Hepatocyte (in vitro differentiated cells): Measurements from ENCODE around the gene RNASE7.

ENCODE experiments used
- EZH2 ChIP-seq: fragments of 200-600 bp; sonication (generic); IDR thresholded peaks from 2 replicates; pipeline ENCODE4 v1.6.1; 2016; ENCODE audit warnings: antibody characterized with exemption, mild to moderate bottlenecking, borderline replicate concordance
- EZH2phosphoT487 ChIP-seq: fragments of 200-600 bp; sonication (generic); IDR thresholded peaks from one replicate; pipeline ENCODE4 v1.6.1; 2018; ENCODE audit warnings: antibody characterized with exemption, mild to moderate bottlenecking, low read depth, moderate library complexity; ENCODE audit not compliant: unreplicated experiment, severe bottlenecking
- TF ChIP-seq, protein P1 (sequence below): fragments of 200-600 bp; sonication (generic); IDR thresholded peaks from 2 replicates; pipeline ENCODE4 v1.5.1; 2016; ENCODE audit warnings: antibody characterized with exemption, mild to moderate bottlenecking; ENCODE audit not compliant: poor library complexity

DNA sequence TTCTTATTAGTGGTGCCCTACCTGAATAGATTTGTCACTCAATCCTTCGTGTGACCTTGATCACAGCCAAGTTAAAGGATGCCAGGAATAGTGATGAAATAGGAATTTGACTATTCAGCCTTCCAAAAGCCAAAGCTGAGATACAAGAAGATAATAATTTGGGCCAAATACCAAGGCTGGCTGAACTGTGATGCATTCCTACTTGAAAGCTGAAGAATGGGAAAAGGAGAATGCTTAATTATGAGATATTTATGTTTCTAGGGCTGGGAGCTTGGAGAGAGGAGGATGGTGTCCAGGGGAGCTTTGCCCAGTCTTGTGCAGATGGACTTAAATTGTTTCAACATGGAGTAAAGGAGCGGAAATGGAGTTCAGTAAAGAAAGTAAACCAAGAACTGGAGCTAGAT lies 5.2 kb downstream of the RNASE7 start:
- TF ChIP-seq, protein P1, sequence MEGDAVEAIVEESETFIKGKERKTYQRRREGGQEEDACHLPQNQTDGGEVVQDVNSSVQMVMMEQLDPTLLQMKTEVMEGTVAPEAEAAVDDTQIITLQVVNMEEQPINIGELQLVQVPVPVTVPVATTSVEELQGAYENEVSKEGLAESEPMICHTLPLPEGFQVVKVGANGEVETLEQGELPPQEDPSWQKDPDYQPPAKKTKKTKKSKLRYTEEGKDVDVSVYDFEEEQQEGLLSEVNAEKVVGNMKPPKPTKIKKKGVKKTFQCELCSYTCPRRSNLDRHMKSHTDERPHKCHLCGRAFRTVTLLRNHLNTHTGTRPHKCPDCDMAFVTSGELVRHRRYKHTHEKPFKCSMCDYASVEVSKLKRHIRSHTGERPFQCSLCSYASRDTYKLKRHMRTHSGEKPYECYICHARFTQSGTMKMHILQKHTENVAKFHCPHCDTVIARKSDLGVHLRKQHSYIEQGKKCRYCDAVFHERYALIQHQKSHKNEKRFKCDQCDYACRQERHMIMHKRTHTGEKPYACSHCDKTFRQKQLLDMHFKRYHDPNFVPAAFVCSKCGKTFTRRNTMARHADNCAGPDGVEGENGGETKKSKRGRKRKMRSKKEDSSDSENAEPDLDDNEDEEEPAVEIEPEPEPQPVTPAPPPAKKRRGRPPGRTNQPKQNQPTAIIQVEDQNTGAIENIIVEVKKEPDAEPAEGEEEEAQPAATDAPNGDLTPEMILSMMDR, result no peak
- TF ChIP-seq EZH2phosphoT487, result no peak
- no peak for TF ChIP-seq EZH2
